GM21529 (cell line): ENCODE data around the gene LRRC8E.

Experiments
- ATAC-seq: cut with Tn5 transposase; IDR thresholded peaks from one replicate; pipeline ENCODE4 v1.9.1; 2021; ENCODE audit not compliant: unreplicated experiment

Gene LRRC8E

DNA sequence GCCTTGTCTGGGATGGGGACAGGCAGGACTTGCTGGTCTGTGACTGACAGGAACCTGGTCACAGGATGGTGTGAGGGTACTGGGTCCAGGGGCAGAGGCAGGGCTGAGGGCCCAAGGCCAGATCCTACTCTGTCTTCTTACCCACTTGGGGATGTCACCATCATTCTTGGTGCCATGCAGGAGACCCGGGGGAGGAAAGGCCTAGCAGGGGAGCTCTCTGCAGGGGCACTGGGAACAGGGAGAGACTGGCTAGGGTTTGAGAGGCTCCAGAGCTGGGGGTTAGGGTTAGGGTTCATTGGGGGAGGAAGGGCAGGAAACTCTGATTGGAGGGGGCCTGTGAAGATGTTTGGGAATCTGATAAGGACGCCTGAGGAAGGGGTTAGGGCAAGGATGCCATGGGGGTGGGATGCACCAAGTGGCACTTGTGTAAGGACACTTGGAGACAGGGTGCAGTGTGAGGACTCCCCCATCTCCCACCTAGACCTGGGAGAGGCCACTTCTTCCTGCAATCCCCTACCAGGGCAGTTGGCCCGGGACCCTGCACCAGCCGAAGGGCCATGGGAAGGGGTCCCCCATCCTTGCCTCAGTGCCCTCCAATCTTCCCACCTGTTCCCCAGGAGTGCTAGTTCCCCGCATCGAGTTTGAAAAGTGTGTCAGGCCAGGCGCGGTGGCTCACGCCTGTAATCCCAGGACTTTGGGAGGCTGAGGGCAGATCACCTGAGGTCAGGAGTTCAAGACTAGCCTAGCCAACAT, 21.0 kb upstream of the LRRC8E start:
- ATAC-seq, result no peak

DNA sequence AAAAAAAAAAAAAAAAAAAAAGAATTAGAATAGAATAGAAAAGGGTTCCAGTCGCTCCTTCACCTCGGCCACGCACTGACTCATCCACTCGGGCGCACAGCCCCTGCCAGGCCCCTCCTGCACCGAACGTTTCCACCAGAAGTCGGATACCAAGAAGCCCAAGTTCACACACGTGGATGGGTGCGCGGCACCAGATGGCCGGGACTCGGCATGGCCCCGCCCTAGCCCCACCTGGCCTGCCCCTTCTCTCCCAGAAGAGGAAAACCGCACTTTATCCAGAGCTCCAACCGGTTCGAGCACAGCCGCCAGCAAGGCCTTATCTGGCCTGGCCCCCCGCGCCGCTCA, 20.0 kb upstream of the LRRC8E start:
- ATAC-seq, result no peak

DNA sequence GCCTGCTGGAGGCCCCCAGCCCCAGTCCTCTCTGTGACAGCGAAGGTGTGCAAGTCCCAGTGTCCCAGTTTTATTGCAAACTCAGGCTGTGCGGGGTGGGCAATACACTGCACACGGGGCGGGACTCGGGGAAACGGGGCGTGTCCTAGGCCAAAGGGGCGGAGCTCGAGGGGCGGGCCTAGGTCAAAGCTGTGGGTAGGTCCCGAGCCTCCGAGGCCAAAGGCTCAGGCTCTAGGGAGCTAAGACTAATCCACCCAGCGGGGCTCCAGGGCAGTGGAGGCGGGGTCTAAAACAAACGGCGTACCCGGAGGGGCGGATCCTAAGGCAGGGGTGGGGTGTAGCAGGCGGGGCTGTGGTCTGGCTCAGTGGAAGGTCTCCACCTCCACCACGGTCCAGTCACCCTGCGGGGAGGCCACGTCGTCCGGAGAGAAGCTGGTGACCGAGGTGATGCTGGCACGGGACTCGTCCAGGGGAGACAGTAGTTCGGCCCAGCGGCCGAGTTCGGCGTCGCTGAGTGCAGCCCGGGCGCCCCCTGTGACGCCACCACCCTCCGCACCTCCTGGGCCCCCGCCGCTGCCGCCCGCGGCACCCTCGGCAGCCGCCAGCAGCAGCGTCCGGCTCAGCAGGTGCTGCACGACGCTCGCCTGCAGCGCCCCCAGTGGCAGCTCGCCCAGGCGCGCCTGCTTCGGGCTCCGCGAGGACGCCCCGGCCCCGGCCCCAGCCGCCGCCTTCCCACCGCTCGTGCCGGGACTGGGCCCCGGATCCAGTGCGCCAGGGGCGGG, 19.4 kb upstream of the LRRC8E start:
- ATAC-seq, result peak; percentile 49

- peak; percentile 43 for ATAC-seq
These were observed 18.8 kb upstream of the LRRC8E start for GRCh38 chr19:7869453-7869909.

GRCh38 chr19:7869910-7870511, 18.3 kb upstream of the LRRC8E start:
- ATAC-seq, result no peak

DNA sequence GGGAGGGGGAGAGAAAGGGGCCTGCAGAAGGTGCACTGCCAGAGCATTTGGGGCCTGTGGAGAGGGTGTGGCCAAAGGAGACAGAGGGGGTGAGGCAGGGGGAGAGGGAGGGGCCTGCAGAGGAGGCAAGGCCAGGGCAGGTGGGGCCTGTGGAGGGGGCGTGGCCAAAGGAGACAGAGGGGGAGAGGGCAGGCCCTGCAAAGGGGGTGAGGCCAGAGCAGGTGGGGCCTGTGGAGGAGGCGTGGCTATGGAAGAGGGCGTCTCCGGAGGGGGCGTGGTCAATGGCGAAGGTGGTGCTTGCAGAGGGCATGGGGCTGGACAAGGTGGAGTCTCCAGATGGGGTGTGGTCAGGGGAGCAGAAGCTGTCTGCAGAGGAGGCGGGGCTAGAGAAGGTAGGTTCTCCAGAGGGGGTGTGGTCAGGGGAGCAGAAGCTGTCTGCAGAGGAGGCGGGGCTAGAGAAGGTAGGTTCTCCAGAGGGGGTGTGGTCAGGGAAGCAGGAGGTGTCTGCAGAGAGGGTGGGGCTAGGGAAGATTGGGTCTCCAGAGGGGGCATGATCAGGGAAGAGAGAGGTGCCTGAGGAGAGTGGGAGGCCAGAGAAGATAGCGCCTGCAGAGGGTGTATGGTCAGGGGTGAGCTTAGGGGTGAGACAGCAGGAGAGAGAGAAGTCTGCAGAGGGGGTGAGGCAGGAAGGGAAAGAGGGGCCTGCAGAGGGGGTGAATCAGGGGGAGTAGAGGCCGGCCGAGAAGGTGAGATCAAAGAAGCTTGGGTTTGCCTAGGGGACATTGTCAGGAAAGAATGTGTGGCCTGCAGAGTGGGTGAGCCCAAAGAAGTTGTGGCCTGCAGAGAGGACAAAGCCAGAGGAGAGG, 17.5 kb upstream of the LRRC8E start:
- ATAC-seq, result no peak

DNA sequence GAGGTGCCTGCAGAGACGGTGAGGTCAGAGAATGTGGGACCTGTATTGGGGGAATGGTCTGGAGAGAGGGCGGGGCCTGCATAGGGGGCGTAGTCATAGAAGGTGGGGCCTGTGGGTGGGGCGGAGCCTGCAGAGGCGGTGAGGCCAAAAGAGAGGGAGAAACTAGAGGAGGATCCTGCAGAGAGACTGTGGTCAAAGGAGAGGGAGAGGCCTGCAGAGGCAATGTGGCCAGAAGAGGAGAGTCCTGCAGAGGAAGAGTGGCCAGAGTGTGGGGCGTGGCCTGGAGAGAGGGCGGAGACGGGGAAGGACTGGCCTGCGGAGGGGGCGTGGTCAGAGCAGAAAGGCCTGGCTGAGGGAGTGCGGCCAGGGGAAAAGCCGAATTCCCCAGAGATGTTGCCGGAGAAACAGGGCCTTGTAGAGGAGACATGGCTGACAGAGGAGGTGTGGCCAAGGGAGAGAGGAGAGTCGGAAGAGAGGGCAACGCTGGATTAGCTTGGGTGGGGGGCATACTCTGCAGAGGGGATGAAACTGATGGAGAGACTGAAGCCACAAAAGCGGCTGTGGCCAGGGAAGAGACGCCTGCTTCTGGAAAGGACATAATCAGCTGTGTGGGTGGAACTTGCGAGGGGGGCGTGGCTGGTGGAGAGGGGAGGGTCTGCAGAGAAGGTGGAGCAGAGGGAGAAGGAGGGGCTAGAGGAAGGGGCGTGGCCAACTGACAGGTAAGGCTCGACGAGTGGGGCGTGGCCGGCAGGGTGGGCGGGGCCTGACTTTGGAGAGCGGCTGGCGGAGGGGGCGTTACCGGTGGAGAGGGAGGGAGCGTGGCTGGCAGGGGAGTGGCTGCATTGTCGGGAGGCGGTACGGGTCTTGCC, 16.6 kb upstream of the LRRC8E start:
- ATAC-seq, result no peak

DNA sequence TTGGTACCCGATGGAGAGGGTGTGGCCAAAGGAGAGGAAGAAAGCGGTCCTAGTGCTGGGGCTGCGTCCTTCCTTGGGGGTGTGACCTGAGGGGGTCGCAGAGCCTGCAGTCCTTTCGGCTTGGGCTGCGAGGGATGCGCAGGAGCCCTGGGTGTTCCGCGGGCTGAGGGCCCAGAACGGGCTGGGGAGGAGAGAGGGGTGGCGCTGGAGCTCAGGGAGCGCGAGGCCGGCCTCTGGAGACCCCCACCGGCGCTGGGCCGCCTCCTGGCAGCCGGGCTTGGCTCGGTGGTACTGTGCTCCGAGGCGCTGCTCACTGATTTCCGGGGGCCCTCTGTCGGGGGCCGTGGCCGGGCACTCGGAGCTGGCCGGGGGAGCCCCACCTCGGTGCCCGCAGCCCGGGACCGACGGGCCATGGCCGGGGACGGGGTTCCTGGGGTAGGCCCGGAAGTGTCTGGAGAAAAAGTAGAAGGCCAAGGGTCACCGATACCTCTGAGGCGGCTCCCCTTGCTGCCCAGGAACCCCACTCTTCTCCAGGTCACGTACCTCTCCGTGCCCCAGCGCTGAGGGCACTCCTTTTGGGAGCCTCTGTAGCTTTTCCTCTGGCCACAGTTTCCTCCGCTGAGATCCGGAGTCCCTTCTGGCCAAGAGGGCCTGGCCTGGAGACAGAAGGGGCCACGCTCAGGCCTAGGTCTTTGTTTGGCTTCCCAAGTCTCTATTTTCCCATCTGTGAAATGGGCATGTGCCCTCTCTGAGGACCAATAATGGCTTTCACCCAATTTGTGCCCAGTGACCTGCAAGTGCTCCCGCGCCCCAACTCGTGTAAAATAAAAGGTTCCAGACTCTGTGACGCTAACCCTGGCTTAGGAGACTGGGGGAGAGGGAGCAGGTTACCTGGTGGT, 15.8 kb upstream of the LRRC8E start:
- no peak for ATAC-seq

DNA sequence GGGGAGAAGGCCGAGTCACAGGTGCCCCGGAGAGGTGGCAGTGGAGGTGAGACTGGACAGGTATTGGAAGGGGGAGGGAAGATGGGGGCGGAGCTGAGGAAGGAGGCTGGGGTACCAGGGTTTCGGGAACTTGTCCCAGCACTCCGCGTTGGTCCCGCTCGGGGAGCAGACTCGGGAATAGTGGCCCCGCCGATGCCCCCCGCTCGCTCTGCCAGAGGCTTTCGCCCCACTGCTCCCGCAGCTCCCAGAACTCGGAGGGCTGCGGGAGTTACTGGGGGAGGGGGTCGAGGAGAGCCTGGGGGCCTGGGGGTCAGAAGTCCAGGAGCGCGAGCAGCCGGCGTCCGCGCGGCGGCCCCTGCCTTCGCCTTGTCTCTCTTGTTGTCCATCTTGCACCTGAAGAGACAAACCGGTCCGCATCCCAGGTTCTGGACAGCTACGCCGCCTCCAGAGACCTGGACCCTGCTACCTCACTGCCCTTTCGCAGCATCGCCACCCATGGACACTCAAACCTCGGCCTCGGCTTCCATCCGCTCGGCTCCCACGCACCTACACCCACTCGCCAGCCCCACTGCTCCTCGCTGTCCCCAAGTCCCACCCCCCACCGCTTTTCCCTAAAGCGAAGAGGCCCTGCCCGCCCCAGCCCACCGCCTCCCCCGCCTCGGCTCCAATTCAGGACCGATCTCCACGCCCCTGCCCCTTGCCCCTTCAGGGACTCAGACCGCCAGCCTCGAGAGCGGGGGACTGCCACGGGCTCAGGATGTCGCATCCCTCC, 14.8 kb upstream of the LRRC8E start:
- no peak for ATAC-seq

- ATAC-seq, result no peak
These were observed 14.0 kb upstream of the LRRC8E start, which contains the start of gene PRR36 for GRCh38 chr19:7874076-7874896. Gene PRR36, minus strand, starts transcription at chr19:7874390. Its CDS starts 701 bp downstream, at chr19:7873689.

- no peak for ATAC-seq
These were observed 13.4 kb upstream of the LRRC8E start for GRCh38 chr19:7874897-7875273.

DNA sequence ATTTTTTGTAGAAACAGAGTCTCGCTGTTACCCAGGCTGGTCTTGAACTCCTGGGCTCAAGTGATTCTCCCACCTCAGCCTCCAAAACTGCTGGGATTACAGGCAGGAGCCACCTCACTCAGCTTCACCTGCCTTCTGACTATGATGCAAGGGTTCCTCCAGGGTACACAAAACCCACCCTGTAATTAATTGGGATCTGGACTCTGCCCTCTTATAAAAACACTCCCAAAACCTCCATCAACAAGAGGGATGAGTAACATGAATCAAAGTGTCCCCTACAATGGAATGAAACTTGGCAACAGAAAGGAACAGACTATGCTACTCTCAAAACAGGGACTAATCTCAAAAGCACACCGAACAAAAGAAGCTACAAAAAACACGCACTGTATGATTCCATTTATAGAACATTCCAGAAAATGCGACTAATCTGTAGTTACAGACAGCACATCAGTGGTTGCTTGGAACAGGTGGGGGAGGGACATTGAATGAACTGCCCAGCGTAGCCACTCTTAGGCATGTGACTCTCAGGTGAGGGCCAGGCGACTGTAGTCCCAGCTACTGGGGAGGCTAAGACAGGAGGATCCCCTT, 11.0 kb upstream of the LRRC8E start:
- ATAC-seq, result no peak

DNA sequence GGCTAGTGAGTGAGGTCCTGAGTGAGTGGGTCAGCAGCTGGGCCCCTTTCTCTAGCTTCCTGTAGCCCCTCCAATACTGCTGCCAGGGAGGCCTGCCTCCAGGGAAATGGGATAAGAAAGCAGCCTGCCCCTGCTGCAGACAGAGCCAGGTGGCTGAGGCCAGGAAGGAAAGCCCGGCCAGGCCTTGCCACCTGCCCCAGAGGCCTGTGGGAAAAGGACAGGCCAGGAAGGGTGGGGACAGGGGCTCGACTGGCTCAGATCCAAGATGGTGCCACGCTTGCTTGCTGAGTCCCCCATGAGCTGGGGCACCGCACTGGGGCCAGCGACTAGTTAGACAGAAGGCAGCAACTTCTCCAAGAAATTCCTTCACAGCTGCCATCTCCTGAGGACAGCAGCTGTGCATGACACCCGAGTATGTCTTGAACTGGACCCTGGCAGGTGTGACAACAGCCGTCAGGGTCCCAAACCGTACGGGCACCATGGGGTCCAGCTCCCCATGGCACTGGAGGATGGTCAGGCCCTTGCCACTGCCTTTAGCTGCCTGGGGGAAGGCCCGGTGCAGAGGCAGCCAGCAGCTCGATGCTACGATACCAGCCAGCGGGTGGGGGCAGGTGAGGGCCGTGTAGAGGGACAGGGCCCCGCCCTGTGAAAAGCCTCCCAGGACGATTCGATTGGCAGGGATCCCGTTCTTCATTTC, 9.1 kb upstream of the LRRC8E start:
- ATAC-seq, result no peak

DNA sequence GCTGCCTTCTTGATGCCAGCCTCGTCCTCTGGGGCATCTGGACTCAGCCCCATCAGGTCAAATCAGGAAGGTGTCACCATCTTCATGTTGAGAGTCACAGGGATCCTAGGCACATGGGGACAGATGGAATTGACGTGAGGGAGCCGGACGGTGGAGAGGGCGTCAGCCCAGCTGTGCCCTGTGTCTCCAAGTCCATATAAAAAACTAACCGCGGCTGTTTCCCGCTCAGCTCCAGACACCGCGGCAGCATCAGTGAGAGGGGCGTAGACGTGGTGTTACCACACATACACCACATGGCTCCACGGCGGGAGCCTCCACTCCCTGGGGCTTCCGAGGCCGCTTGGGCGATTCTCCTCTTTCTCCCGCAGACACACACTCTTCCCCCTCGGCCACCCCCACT, 8.5 kb upstream of the LRRC8E start:
- ATAC-seq, result no peak

- ATAC-seq, result no peak
These were observed 6.4 kb upstream of the LRRC8E start for GRCh38 chr19:7881910-7882309.

DNA sequence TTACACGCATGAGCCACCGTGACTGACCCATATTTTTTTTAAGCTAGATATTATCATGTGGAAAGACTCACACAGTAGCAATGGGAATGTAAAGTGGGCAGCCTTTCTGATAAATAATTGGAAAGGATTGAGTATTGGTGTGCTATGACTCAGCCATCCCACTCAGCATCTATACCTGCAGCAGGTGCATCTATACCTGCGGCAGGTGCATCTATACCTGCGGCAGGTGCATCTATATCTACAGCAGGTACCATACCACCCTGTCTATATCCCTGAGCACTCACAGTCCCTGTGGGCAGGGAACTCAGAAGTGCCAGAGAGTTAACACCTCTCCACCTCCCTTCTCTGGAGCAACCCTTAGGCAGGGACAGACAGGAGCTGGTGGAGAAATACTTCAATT, 5.2 kb upstream of the LRRC8E start:
- ATAC-seq, result no peak
